ENCODE data around the gene PRND. TPM values are rescaled to one million over a fixed set of nuclear protein-coding genes. Genes with fewer than 3 reads are reported as not detected.

The PRND gene
- total RNA-seq, 1 donor from 2014 or later: 25.6 TPM

DNA sequence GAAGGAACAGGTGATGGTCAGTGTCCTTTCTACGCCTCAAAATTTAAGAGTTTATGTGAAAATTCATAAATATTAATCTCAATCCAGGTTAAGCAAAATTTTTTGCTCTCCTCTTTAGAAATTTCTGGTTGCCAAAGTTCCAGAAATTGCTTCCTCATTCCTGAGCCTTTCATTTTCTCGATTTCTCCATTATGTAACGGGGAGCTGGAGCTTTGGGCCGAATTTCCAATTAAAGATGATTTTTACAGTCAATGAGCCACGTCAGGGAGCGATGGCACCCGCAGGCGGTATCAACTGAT, 35.8 kb upstream of the PRND start:
- H3K9ac ChIP-seq (ENCODE audit: low read depth in 1 of 3, low read length in 3 of 3): peak overlapping the region; percentile 81 to 88 (median 84)
- peak overlapping the region; percentile 96 for H3K27ac ChIP-seq (ENCODE audit: low read depth, low read length)
- no peaks in the 10 kb centered on the region for H3K9me3 ChIP-seq (ENCODE audit: control insufficient read depth in 3 of 3, low read length in 3 of 3)
- H3K27me3 ChIP-seq (ENCODE audit: control insufficient read depth in 3 of 3, insufficient read depth in 3 of 3, low read length in 3 of 3): no peaks in the 10 kb centered on the region
- no peaks in the 10 kb centered on the region for H3K36me3 ChIP-seq (ENCODE audit: control insufficient read depth in 3 of 3, insufficient read depth in 3 of 3, low read length in 3 of 3)
- H3K4me1 ChIP-seq (ENCODE audit: control insufficient read depth in 3 of 3, insufficient read depth in 3 of 3, low read length in 3 of 3): peaks cover 18 to 21% (median 19%) of the 10 kb centered on the region in 3 donors
- peak overlapping the region; percentile 73 to 77 (median 76) for H3K4me3 ChIP-seq (ENCODE audit: low read length in 3 of 3)

DNA sequence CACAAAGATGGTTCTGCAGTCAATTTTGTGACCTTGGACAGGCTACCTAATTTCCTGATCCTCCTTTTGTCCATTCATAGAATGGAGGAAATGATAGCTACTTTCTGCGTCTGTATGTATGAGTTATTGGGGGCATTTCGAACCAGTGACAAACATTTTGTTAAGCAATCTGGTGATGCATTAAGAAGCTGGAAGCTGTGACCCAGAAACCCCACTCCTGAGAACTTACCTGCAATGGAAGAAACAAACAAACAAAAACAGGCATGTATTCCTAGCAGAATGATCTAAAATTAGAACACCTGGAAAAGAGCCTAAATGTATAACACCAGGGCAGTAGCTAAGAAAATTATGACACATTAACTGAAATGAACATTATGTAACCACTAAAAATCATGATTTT, 33.4 kb upstream of the PRND start:
- H3K9me3 ChIP-seq (ENCODE audit: control insufficient read depth in 3 of 3, low read length in 3 of 3): no peaks in the 10 kb centered on the region
- H3K4me1 ChIP-seq (ENCODE audit: control insufficient read depth in 3 of 3, insufficient read depth in 3 of 3, low read length in 3 of 3): peaks cover 18 to 26% (median 19%) of the 10 kb centered on the region in 3 donors
- peak overlapping the region in 2 of 3 donors; percentile 1 to 10 for H3K4me3 ChIP-seq (ENCODE audit: low read length in 3 of 3)
- peak overlapping the region; percentile 23 to 45 (median 34) for H3K9ac ChIP-seq (ENCODE audit: low read depth in 1 of 3, low read length in 3 of 3)
- no peaks in the 10 kb centered on the region for H3K27me3 ChIP-seq (ENCODE audit: control insufficient read depth in 3 of 3, insufficient read depth in 3 of 3, low read length in 3 of 3)
- H3K36me3 ChIP-seq (ENCODE audit: control insufficient read depth in 3 of 3, insufficient read depth in 3 of 3, low read length in 3 of 3): no peaks in the 10 kb centered on the region
- H3K27ac ChIP-seq (ENCODE audit: low read depth, low read length): peak overlapping the region; percentile 96

DNA sequence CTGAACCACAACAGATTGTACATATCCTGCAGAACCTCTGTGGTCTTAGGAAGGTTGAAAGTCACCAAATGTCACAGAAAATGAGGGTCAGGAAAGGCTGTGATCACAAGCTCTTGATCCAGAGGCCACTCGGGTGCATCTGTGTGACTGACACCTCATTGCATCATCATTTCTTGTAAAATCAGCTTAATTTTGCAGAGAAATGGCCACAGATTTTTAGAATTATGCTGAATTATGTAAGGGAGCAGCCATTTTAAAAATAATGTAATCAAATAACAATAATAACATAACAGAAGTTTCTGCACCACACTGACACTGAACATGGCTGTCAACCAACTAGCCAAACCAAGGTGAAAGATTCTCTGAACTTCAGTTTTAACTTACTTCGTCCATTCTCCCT, 32.5 kb upstream of the PRND start:
- no peaks in the 10 kb centered on the region for H3K36me3 ChIP-seq (ENCODE audit: control insufficient read depth in 3 of 3, insufficient read depth in 3 of 3, low read length in 3 of 3)
- H3K27ac ChIP-seq (ENCODE audit: low read depth, low read length): peak overlapping the region; percentile 96
- H3K4me1 ChIP-seq (ENCODE audit: control insufficient read depth in 3 of 3, insufficient read depth in 3 of 3, low read length in 3 of 3): peaks cover 18 to 26% (median 19%) of the 10 kb centered on the region in 3 donors
- H3K4me3 ChIP-seq (ENCODE audit: low read length in 3 of 3): peak overlapping the region in 1 of 3 donors; percentile 23
- H3K9ac ChIP-seq (ENCODE audit: low read depth in 1 of 3, low read length in 3 of 3): peak overlapping the region in 2 of 3 donors; percentile 34 to 61
- H3K27me3 ChIP-seq (ENCODE audit: control insufficient read depth in 3 of 3, insufficient read depth in 3 of 3, low read length in 3 of 3): no peaks in the 10 kb centered on the region
- no peaks in the 10 kb centered on the region for H3K9me3 ChIP-seq (ENCODE audit: control insufficient read depth in 3 of 3, low read length in 3 of 3)

DNA sequence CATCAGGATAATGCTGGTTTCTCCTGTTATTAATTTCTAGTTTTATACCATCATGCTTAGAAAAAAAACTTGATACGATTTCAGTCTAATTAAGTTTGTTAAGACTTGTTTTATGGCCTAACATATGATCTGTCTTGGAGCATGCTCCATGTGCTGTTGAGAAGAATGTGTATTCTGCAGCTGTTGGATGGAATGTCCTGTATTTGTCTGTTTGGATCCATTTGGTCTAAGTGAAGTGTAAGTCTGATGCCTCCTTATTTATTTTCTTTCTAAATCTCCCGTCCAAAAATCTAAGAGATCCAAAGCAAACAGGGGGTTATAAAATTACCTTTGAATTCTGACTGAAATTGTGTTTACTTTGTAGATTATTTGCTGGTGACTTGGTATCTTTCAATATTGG, 30.0 kb upstream of the PRND start:
- Histone ChIP-seq H3K4me1 (ENCODE audit: control insufficient read depth in 3 of 3, insufficient read depth in 3 of 3, low read length in 3 of 3) (peaks cover 18 to 21% (median 21%) of the 10 kb centered on the region in 3 donors), H3K4me3 (ENCODE audit: low read length in 3 of 3) (no peak overlapping the region)

DNA sequence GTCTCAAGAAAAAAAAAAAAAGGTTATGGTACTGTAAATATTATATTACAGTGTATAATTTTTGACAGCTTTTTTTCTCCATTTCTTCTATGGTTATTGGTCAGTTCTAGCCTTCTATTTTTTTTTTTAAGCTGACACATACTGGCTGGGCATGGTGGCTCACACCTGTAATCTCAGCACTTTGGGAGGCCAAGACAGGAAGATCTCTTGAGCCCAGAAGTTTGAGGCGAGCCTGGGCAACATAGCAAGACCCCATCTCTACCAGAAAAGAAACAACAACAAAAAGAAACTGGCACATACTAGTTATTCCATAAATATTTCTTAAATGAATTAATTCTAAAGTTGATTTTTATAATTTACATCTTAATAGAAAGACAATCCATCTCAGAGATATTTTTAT, 27.6 kb upstream of the PRND start:
- peaks cover 0 to 5% (median 0%) of the 10 kb centered on the region in 3 donors for H3K36me3 ChIP-seq (ENCODE audit: control insufficient read depth in 3 of 3, insufficient read depth in 3 of 3, low read length in 3 of 3)
- no peaks in the 10 kb centered on the region for H3K27me3 ChIP-seq (ENCODE audit: control insufficient read depth in 3 of 3, insufficient read depth in 3 of 3, low read length in 3 of 3)
- no peak overlapping the region for H3K9ac ChIP-seq (ENCODE audit: low read depth in 1 of 3, low read length in 3 of 3)
- peaks cover 4 to 12% (median 9%) of the 10 kb centered on the region in 3 donors for H3K4me1 ChIP-seq (ENCODE audit: control insufficient read depth in 3 of 3, insufficient read depth in 3 of 3, low read length in 3 of 3)
- no peak overlapping the region for H3K4me3 ChIP-seq (ENCODE audit: low read length in 3 of 3)
- no peaks in the 10 kb centered on the region for H3K9me3 ChIP-seq (ENCODE audit: control insufficient read depth in 3 of 3, low read length in 3 of 3)
- no peak overlapping the region for H3K27ac ChIP-seq (ENCODE audit: low read depth, low read length)

More for the DNA sequence above, 30.0 kb upstream of the PRND start:
- no peak overlapping the region for H3K9ac ChIP-seq (ENCODE audit: low read depth in 1 of 3, low read length in 3 of 3)
- no peak overlapping the region for H3K27ac ChIP-seq (ENCODE audit: low read depth, low read length)
- H3K9me3 ChIP-seq (ENCODE audit: control insufficient read depth in 3 of 3, low read length in 3 of 3): no peaks in the 10 kb centered on the region
- no peaks in the 10 kb centered on the region for H3K27me3 ChIP-seq (ENCODE audit: control insufficient read depth in 3 of 3, insufficient read depth in 3 of 3, low read length in 3 of 3)
- H3K36me3 ChIP-seq (ENCODE audit: control insufficient read depth in 3 of 3, insufficient read depth in 3 of 3, low read length in 3 of 3): peaks cover 0 to 1% (median 0%) of the 10 kb centered on the region in 3 donors

DNA sequence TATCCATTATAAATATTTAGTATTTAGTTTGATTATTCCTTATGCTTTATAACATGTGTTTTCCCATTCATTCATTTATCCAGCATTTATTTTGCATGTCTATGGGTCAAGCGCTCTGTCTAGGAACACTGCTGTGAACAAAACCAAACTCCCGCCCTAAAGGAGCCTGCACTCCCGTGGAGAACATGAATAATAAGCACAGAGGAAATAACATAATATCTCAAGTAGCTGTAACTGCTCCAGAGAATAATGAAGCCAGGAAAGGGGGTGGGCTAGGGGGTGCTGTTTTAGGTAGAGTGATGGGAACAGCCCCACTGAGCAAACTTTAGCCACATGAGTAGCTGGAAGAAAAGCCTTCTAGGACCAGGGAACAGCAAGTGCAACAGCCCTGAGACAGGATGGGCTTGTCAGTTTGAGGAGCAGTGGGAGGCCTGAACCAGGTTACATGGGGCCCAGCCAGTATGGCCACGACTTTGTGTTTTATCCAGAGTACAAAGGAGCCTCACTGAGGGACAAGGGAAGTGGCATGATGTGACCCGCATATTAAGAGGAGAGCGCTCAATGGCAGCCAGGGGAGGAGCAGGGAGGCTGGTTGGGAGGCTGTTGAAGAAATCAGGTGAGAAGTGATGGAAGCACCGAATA, 24.4 kb upstream of the PRND start:
- Histone ChIP-seq H3K4me1 (ENCODE audit: control insufficient read depth in 3 of 3, insufficient read depth in 3 of 3, low read length in 3 of 3) (peaks cover 0 to 6% (median 0%) of the 10 kb centered on the region in 3 donors), H3K27ac (ENCODE audit: low read depth, low read length) (no peak overlapping the region), H3K36me3 (ENCODE audit: control insufficient read depth in 3 of 3, insufficient read depth in 3 of 3, low read length in 3 of 3) (peaks cover 4 to 24% (median 13%) of the 10 kb centered on the region in 3 donors)

DNA sequence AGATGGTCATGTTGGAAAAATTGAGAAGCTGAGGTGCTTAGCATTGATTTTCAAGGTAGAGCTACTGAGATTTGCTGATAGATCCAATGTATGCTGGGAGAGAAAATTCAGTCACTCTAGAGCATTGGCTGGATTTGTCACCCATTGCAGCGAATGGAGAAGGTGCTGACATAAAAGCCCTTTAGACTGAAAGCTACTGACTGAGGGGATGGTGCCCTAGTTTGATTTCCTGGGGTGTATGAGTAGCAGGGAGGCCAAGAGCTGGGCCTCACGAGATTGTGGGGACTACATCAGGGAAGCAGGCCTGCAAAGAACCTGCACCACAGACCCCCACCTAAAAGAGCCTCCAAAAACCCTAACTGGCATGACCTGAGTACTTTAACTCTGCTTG, 23.9 kb upstream of the PRND start:
- no peak overlapping the region for H3K4me3 ChIP-seq (ENCODE audit: low read length in 3 of 3)
- H3K36me3 ChIP-seq (ENCODE audit: control insufficient read depth in 3 of 3, insufficient read depth in 3 of 3, low read length in 3 of 3): peaks cover 4 to 24% (median 13%) of the 10 kb centered on the region in 3 donors
- peaks cover 0 to 6% (median 0%) of the 10 kb centered on the region in 3 donors for H3K4me1 ChIP-seq (ENCODE audit: control insufficient read depth in 3 of 3, insufficient read depth in 3 of 3, low read length in 3 of 3)
- H3K27ac ChIP-seq (ENCODE audit: low read depth, low read length): no peak overlapping the region
- H3K9me3 ChIP-seq (ENCODE audit: control insufficient read depth in 3 of 3, low read length in 3 of 3): no peaks in the 10 kb centered on the region
- H3K27me3 ChIP-seq (ENCODE audit: control insufficient read depth in 3 of 3, insufficient read depth in 3 of 3, low read length in 3 of 3): no peaks in the 10 kb centered on the region
- H3K9ac ChIP-seq (ENCODE audit: low read depth in 1 of 3, low read length in 3 of 3): no peak overlapping the region

More for the DNA sequence above, 24.4 kb upstream of the PRND start:
- H3K4me3 ChIP-seq (ENCODE audit: low read length in 3 of 3): no peak overlapping the region
- no peaks in the 10 kb centered on the region for H3K27me3 ChIP-seq (ENCODE audit: control insufficient read depth in 3 of 3, insufficient read depth in 3 of 3, low read length in 3 of 3)
- H3K9me3 ChIP-seq (ENCODE audit: control insufficient read depth in 3 of 3, low read length in 3 of 3): no peaks in the 10 kb centered on the region
- no peak overlapping the region for H3K9ac ChIP-seq (ENCODE audit: low read depth in 1 of 3, low read length in 3 of 3)

DNA sequence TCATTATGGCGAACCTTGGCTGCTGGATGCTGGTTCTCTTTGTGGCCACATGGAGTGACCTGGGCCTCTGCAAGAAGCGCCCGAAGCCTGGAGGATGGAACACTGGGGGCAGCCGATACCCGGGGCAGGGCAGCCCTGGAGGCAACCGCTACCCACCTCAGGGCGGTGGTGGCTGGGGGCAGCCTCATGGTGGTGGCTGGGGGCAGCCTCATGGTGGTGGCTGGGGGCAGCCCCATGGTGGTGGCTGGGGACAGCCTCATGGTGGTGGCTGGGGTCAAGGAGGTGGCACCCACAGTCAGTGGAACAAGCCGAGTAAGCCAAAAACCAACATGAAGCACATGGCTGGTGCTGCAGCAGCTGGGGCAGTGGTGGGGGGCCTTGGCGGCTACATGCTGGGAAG, 22.5 kb upstream of the PRND start:
- H3K27me3 ChIP-seq (ENCODE audit: control insufficient read depth in 3 of 3, insufficient read depth in 3 of 3, low read length in 3 of 3): no peaks in the 10 kb centered on the region
- peaks cover 4 to 24% (median 13%) of the 10 kb centered on the region in 3 donors for H3K36me3 ChIP-seq (ENCODE audit: control insufficient read depth in 3 of 3, insufficient read depth in 3 of 3, low read length in 3 of 3)
- peaks cover 0 to 10% (median 4%) of the 10 kb centered on the region in 3 donors for H3K4me1 ChIP-seq (ENCODE audit: control insufficient read depth in 3 of 3, insufficient read depth in 3 of 3, low read length in 3 of 3)
- no peak overlapping the region for H3K27ac ChIP-seq (ENCODE audit: low read depth, low read length)
- H3K9me3 ChIP-seq (ENCODE audit: control insufficient read depth in 3 of 3, low read length in 3 of 3): no peaks in the 10 kb centered on the region
- no peak overlapping the region for H3K4me3 ChIP-seq (ENCODE audit: low read length in 3 of 3)
- H3K9ac ChIP-seq (ENCODE audit: low read depth in 1 of 3, low read length in 3 of 3): no peak overlapping the region

DNA sequence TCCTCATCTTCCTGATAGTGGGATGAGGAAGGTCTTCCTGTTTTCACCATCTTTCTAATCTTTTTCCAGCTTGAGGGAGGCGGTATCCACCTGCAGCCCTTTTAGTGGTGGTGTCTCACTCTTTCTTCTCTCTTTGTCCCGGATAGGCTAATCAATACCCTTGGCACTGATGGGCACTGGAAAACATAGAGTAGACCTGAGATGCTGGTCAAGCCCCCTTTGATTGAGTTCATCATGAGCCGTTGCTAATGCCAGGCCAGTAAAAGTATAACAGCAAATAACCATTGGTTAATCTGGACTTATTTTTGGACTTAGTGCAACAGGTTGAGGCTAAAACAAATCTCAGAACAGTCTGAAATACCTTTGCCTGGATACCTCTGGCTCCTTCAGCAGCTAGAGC, 21.8 kb upstream of the PRND start:
- H3K27me3 ChIP-seq (ENCODE audit: control insufficient read depth in 3 of 3, insufficient read depth in 3 of 3, low read length in 3 of 3): peaks cover 0 to 2% (median 0%) of the 10 kb centered on the region in 3 donors
- H3K4me1 ChIP-seq (ENCODE audit: control insufficient read depth in 3 of 3, insufficient read depth in 3 of 3, low read length in 3 of 3): peaks cover 0 to 11% (median 5%) of the 10 kb centered on the region in 3 donors
- H3K36me3 ChIP-seq (ENCODE audit: control insufficient read depth in 3 of 3, insufficient read depth in 3 of 3, low read length in 3 of 3): peaks cover 4 to 24% (median 13%) of the 10 kb centered on the region in 3 donors
- H3K9ac ChIP-seq (ENCODE audit: low read depth in 1 of 3, low read length in 3 of 3): no peak overlapping the region
- H3K4me3 ChIP-seq (ENCODE audit: low read length in 3 of 3): no peak overlapping the region
- H3K27ac ChIP-seq (ENCODE audit: low read depth, low read length): no peak overlapping the region
- H3K9me3 ChIP-seq (ENCODE audit: control insufficient read depth in 3 of 3, low read length in 3 of 3): no peaks in the 10 kb centered on the region

DNA sequence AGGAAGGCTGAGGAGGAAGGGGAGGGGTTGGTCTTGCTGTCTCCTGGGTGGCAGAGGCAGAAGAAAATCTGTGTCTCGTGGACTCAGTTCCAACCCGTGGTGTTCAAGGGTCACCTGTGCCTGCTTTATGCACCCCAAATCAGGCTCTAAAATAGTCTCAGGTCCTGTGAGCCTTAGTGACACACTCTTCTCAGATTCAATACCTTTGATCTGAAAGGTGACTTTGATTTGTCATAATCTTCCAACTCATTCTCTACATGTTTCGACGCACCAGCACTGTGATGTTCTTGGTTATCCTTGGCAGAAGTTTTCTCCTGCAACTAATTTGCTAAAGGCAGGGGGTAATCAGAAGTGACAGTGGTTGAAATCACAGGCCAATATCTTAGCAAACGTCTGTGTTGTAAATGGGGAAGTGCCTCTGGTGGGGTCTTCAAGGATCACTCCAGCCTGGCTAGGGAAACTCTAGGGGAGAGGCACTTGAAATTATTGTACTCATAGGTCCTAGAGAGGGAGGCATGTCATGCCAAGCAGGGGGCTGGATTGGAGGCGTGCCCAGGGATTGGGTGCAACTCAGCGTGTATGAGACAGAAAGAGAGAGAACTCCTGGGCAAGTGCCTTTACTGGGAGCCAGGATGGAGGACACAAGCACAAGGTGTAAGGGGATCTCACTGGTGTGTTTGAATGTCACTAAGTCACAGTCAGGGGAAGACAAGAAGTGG, 19.0 kb upstream of the PRND start:
- H3K4me1 ChIP-seq (ENCODE audit: control insufficient read depth in 3 of 3, insufficient read depth in 3 of 3, low read length in 3 of 3): peaks cover 0 to 5% (median 5%) of the 10 kb centered on the region in 3 donors
- H3K9me3 ChIP-seq (ENCODE audit: control insufficient read depth in 3 of 3, low read length in 3 of 3): no peaks in the 10 kb centered on the region
- peaks cover 0 to 2% (median 0%) of the 10 kb centered on the region in 3 donors for H3K27me3 ChIP-seq (ENCODE audit: control insufficient read depth in 3 of 3, insufficient read depth in 3 of 3, low read length in 3 of 3)
- no peak overlapping the region for H3K4me3 ChIP-seq (ENCODE audit: low read length in 3 of 3)
- peaks cover 4 to 23% (median 13%) of the 10 kb centered on the region in 3 donors for H3K36me3 ChIP-seq (ENCODE audit: control insufficient read depth in 3 of 3, insufficient read depth in 3 of 3, low read length in 3 of 3)
- no peak overlapping the region for H3K27ac ChIP-seq (ENCODE audit: low read depth, low read length)
- H3K9ac ChIP-seq (ENCODE audit: low read depth in 1 of 3, low read length in 3 of 3): no peak overlapping the region
